22Rv1 (cell line): ENCODE data around the gene DLG3.

ENCODE experiments used
- ZFX ChIP-seq: fragments of 450-650 bp; IDR thresholded peaks from 2 replicates; pipeline ENCODE4 v1.6.1; 2017; ENCODE audit warnings: antibody characterized with exemption, borderline replicate concordance
- TF ChIP-seq, protein P1 (sequence below): fragments of 450-650 bp; IDR thresholded peaks from 2 replicates; pipeline ENCODE4 v1.5.1; 2017; ENCODE audit warnings: mild to moderate bottlenecking

- TF ChIP-seq, protein P1, sequence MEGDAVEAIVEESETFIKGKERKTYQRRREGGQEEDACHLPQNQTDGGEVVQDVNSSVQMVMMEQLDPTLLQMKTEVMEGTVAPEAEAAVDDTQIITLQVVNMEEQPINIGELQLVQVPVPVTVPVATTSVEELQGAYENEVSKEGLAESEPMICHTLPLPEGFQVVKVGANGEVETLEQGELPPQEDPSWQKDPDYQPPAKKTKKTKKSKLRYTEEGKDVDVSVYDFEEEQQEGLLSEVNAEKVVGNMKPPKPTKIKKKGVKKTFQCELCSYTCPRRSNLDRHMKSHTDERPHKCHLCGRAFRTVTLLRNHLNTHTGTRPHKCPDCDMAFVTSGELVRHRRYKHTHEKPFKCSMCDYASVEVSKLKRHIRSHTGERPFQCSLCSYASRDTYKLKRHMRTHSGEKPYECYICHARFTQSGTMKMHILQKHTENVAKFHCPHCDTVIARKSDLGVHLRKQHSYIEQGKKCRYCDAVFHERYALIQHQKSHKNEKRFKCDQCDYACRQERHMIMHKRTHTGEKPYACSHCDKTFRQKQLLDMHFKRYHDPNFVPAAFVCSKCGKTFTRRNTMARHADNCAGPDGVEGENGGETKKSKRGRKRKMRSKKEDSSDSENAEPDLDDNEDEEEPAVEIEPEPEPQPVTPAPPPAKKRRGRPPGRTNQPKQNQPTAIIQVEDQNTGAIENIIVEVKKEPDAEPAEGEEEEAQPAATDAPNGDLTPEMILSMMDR: no peak
- no peak for TF ChIP-seq ZFX
Measured at GRCh38 chrX:70500826-70501225, 56.2 kb downstream of the DLG3 start.
